Left ventricle myocardium superior (tissue), 1 donor: ENCODE data around the gene MDFIC. TPM values are rescaled to one million over a fixed set of nuclear protein-coding genes. Genes with fewer than 3 reads are reported as not detected.

Experiments
- ATAC-seq: fragments of 200-7000 bp; cut with Tn5 transposase; one replicate; pipeline ENCODE4 v1.9.1; 2020; ENCODE audit warnings: mild to moderate bottlenecking, moderate library complexity
- DNase-seq: peaks from one replicate; pipeline ENCODE4 v3.0.0-alpha.2; 2020
- intact Hi-C: fragments of 100-400 bp; cut with micrococcal nuclease; formaldehyde crosslinking; loops from one replicate; pipeline ENCODE4 v1.11.0; 2022
- total RNA-seq: library from RNA; stranded (reverse); fragmentation: NEBNext Ultra II Directional; extraction: Animal tissue kit (Norgen Biotek cat#: 25700); gene quantifications from one replicate; pipeline ENCODE4 v1.2.1, GENCODE V29; 2021
- donor health status: DM: no; HTN: yes; CAD: no; lungs with severe emphysema.

The MDFIC gene
- total RNA-seq, 1 donor from 2014 or later: 19.9 TPM

DNA sequence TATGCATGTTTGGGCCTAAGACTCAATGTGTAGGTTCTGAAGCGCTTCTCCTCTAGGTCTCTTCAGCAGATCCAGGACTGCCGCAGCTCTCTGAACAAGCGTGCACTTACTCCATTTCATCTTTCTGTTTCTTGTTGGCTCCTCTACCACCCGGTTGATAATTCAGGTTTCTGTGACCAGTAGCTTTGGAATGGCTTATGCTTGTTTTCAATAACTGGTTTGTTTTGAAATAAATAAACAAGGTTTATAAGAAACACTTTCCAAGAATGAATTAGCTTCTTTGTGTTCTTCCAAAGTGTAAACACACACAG lies 1.5 kb downstream of the MDFIC start:
- ATAC-seq (no peak), DNase-seq (no peak)
- intact Hi-C loops: no loop called here

DNA sequence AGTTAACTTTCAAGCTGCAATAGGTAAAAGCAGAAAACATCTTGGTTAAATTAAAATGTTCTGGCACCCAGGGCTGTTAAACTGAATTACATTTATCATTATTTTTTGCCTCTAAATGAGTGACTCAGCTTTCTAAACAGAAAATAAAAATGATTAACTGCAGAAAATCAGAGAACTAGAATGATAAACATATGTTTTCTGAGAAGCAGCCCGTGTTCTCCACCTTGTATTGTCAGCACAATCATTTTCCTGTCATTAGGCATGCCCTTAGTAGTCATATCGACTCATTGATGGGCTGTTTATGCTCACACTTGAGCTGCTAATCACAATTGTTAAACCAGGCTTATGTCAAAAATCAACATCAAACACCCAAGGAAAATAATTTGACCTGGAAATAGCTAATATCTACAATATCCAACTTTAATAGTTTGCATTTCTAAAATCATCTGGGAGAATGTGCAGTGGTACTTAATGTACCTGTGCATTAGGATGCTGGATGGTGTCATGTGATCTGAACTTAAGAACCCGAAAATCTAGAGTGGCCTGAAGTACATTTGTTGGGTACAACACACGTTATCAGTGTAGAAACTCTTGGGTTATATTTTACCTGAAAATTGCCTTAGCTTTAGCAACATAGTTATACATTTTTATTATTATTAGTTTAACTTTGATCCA lies 2.3 kb downstream of the MDFIC start:
- no peak for DNase-seq
- ATAC-seq: no peak
- intact Hi-C loops: no loop called here

- DNase-seq: no peak
- ATAC-seq: no peak
- intact Hi-C loops: no loop called here
Measured at GRCh38 chr7:114925434-114925833, 3.5 kb downstream of the MDFIC start.

DNA sequence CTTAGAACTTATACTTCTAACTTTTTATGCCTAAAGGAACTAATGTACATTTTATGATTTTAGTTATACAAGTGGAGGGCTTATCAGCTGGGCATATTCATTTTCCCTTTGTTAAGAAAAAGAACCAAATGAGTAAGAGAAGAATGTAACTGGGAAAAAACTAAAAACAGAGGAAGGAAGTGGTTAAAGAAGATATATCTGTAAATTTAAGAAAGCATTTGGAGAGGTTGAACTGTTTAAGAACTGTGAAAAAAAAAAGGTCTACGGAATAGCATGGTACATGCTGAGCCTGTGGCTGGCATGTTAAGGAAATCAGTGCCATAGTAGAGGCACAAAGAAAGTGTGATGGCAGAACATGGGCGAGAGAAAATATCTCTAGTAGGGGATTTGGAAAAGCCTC lies 6.2 kb downstream of the MDFIC start:
- ATAC-seq: no peak
- no peak for DNase-seq
- intact Hi-C loops: no loop called here

DNA sequence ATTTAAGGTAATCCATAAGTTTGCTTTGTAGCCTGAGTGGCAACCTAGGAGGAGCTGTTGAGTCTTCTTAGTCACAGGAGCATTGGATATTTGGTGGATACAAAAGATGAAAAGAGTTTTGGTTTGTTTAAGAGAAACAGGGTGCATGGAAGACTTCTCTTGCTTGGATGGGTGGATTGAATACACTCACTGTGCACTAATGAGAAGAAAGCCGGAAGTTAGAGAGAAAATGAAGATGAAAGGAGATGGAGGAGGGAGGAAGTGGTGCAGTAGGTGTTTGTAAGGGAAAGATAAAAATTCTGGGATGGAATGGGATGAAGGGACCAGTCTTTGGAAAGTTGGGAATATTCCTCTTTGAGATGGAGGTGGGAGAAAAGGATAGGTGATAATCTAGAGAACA lies 7.7 kb downstream of the MDFIC start:
- ATAC-seq (no peak), DNase-seq (no peak)
- intact Hi-C loops: no loop called here

DNA sequence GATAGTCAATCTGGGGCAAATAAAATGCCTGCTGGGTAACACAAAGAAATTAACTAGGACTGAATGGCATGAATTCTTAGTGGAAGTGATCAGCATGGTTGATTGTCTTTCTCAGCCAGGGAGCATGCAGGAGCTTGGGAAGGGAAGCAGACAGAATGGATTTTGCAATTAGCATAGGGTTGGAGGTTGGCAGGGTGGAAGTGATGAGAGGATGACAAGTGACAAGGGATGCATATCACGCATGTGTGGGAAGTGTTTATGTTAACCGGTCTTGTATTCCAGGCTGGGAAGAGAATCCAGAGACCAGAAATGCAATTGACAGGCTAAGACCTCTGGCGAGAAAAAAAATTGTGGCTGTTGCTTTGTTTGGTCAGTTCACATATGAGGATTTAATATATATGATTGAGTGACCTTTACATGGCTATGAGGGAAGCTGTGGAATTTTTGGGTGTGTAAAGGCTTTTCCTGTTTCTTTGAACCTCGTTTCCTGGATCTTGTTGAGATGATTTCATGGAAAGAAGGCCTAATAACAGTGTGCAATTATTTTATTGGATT lies 8.3 kb downstream of the MDFIC start:
- DNase-seq (no peak), ATAC-seq (peak; percentile 65)
- intact Hi-C loops: no loop called here

DNA sequence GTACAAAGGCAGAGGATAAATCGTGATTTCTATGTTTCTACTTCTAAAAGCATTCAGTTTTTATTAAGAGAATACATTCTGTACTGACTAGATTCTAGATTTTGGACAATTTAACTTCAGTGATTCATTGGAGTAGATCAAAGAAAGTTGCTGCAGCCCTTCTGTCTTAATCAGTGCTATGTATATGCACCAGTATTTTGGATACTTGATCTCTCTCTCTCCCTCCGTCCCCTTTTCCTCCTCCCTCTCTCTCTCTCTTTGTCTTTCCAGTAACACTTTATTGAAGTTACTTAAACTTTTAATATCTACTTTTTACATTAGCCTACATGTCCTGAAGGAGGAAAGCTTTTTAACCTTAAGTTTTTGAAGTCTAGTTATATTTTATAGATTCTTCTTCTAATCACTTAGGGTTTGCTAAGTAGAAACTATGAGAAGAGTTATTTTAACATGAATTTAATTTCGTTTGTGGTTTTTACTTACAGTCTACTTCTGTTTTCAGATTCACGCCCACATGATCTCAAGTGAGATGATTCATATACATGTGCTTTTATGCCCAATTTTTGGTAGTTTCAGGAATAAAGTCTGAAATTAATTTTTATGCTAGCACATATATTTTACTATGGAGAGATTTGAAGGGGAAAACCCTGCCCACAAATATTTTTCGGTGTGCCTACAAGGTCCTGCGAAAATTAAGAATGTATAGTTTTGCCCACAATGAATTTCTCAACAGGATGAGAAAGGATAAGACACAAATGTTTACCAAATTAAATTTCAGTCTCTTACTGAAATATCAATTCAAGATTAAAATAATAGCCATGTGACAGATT lies 9.1 kb downstream of the MDFIC start:
- intact Hi-C loops: no loop called here
- ATAC-seq (no peak), DNase-seq (no peak)

DNA sequence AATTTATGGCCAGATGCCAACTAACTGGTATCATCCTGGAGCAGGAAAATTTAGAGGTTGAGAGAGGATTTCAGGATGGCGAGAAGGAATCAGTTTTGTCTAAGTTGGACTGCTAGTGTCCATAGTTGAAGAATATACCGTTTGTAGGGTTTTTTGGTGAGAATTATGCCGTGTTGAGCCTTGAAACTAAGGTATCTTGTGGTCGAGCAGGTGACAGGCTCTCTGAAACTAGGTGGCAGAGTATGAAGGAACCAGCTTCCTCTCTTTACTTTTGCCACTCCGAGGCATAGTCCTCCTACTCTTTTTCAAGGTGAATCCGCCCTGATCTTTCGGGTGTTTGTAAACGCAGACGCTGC lies 9.7 kb downstream of the MDFIC start:
- ATAC-seq (no peak), DNase-seq (no peak)
- intact Hi-C loops: no loop called here

GRCh38 chr7:114932991-114933390 lies 11.1 kb downstream of the MDFIC start:
- ATAC-seq: no peak
- no peak for DNase-seq
- intact Hi-C loops: no loop called here

GRCh38 chr7:114933658-114934057 lies 11.8 kb downstream of the MDFIC start:
- ATAC-seq (no peak), DNase-seq (no peak)
- intact Hi-C loops: no loop called here

DNA sequence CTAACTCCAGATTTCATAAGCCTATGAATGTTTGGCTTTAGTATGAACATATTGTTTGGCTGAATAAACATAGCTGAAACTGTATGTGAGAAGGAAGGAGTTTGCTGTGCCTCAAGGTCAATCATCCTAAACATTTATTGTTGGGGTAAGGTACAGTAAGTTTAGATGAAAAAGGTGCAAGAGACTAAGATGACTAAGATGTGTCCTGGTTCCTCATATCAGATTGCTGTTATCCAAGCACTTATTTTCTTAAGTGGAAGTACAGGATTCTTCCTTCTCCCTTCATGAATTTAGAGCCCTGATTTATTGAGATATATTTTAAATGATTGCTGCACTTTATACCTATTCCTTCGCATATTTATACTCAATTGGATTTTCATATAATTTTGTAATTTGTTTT lies 12.2 kb downstream of the MDFIC start:
- intact Hi-C loops: no loop called here
- DNase-seq (no peak), ATAC-seq (no peak)

DNA sequence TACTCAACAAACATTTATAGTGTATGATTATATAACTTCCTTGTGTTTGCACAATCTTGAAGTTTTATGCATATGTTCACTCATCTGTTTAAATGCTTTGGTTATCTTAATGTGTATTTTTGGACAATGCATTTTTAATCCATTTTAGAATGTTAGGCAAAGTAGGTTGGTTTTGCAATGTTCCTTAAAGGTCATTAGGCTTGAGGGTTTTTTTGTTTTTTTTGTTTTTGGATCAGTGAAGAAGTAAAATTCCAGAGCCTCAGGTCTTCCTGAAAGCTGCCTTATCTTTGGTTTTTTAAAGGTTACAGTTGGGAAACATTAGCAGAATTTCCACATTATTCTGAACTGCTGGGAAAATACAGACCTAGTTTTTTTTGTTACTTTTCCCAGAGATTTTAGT lies 12.8 kb downstream of the MDFIC start:
- ATAC-seq (no peak), DNase-seq (no peak)
- intact Hi-C loops: no loop called here

DNA sequence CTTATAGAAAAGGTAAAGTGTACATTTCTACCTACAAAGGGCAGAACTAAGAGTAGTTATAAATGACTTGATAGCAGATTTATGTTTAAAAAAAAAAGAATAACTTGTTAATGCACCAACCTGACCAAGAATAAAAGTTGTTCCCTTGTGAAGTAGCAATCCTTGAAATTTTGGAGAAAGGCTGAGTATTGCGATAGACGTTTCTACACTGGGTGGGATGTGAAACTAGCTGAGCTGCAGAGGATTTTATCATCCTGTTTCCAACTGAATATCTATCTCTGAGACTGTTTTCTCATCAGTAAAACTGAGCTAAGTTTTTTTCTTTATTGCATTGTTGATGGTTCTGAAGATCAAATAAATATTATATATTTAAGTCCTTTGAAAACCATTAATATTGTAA lies 14.6 kb downstream of the MDFIC start:
- intact Hi-C loops: no loop called here
- no peak for ATAC-seq
- no peak for DNase-seq

- DNase-seq (no peak), ATAC-seq (peak; percentile 22)
- intact Hi-C loops: no loop called here
Measured at GRCh38 chr7:114937446-114937845, 15.6 kb downstream of the MDFIC start.

DNA sequence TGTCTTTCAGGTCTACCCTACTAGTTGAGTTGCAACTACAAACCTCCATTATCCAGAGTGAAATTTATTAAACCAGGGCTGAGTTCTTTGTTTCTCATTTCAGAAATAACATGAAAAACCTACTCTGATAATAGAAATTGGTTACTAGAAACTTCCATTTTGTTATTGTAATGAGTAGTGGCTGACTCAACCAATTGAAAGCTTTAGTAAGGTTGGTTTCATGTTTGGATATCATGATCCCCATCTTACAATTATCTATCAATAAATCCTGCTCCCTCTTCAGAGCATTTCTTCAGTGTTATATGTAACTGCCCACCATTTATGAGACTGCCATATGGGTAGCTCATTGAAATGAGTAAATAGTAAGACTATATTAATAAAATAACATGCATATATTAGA lies 16.9 kb downstream of the MDFIC start:
- DNase-seq (no peak), ATAC-seq (no peak)
- intact Hi-C loops: no loop called here

GRCh38 chr7:114939484-114940097 lies 17.7 kb downstream of the MDFIC start:
- intact Hi-C loops: no loop called here
- DNase-seq (no peak), ATAC-seq (no peak)

DNA sequence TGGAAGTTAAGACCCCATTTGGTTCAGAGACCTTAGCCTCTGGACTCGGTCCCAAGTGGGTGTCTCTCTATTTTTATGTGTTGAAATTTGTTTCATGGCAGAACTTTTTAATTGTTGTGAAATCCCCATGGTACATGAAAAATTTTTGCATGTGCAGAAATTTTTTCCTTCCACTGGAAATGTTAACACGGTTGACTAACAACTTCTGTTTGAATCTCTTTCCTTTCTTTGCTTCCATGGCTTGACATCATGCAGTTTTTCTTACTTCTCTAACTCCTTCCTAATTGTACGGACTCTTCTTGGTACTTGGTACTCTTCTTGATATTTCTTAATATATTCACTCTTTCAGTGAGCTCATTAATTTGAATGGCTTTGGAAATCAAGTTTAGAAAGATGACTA lies 18.3 kb downstream of the MDFIC start:
- ATAC-seq (no peak), DNase-seq (no peak)

DNA sequence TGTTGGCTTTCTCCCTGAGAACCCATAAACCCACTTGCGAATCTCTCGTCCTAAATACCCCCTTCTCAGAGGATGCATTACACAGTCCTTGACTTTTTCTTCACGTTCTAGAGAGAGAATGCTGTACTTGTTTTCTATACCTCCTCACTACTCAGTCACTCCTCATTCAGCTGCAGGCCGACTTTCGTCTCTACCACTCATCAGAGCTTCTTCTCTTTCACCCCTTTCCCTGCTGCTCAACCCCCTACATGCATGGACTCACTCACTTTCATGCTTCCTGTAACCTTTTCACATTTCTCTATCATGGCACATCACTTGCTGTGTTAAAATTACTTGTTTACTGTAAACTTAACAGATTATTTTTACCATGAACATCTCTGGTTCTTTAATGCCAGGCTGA lies 19.8 kb downstream of the MDFIC start:
- no peak for DNase-seq
- ATAC-seq: no peak
- intact Hi-C loops: no loop called here

More for the DNA sequence above, 18.3 kb downstream of the MDFIC start:
- intact Hi-C loops: no loop called here

DNA sequence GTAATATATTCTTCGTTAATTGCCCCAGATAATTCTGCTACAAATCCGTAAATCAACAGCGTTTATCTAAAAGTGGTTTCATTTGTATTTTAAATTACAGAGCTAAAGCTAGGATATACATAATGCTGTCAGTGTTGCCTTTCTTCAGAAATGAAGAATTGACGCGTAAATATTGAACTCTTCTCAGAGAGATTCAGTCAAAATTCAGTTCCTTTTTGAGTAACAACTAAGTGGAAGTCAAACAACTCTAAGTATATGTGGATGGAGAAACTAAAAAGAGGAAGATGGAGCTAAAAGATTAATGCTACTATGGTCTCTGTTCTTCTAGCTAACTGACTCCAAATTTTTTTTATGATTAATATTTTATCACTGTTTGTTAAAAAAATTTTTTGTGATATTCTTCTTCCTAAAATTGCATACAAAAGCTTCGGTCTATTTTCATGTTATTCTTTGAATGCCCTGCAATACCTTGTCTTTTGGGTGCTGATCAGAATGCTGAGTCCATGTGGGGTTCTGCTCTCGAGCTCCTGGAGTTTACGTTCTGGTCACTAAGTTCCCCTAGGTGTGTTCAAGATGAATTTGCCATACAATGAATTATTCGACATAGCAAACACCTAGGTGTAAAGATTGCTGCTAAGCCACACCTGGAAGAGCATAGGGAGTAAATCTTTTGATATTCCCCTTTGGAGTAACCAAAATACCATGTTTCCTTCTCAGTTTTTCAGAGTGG lies 20.7 kb downstream of the MDFIC start:
- intact Hi-C loops: no loop called here
- ATAC-seq: no peak
- no peak for DNase-seq

GRCh38 chr7:114943530-114943929 lies 21.6 kb downstream of the MDFIC start:
- DNase-seq: no peak
- intact Hi-C loops: no loop called here
- no peak for ATAC-seq
